Tibial nerve (tissue), 4 donors: ENCODE measurements around the gene KIF21B. TPM values are rescaled to one million over a fixed set of nuclear protein-coding genes. Genes with fewer than 3 reads are reported as not detected.

Experiments used
- DNase-seq, 2 donors: peaks; one replicate each; pipeline ENCODE4 v3.0.0-alpha.2; 2019; ENCODE audit warnings: low spot score in 2 of 2
- H3K27ac ChIP-seq, 4 donors: fragments of 200-600 bp; sonication (generic) in 3 of 4; one replicate each; pipeline ENCODE4 v1.5.1; 2017 to 2019; ENCODE audit warnings: mild to moderate bottlenecking in 1 of 4
- H3K27me3 ChIP-seq, 2 donors: fragments of 200-600 bp; sonication (generic) in 1 of 2; one replicate each; pipeline versions ENCODE4 v1.5.1 to v1.6.0; 2017 to 2019
- H3K36me3 ChIP-seq, 3 donors: fragments of 200-600 bp; sonication (generic); one replicate each; pipeline ENCODE4 v1.5.1; 2018 to 2019
- H3K4me1 ChIP-seq, 4 donors: fragments of 200-600 bp; sonication (generic) in 3 of 4; one replicate each; pipeline ENCODE4 v1.5.1; 2017 to 2019
- H3K4me3 ChIP-seq, 4 donors: fragments of 200-600 bp; sonication (generic) in 3 of 4; one replicate each; pipeline ENCODE4 v1.5.1; 2017 to 2019; ENCODE audit warnings: mild to moderate bottlenecking in 1 of 4, moderate library complexity in 1 of 4
- H3K9me3 ChIP-seq, 4 donors: fragments of 200-600 bp; sonication (generic) in 3 of 4; one replicate each; pipeline ENCODE4 v1.5.1; 2017 to 2019
- EP300 ChIP-seq, 2 donors: sonication (generic); formaldehyde crosslinking; IDR thresholded peaks; one replicate each; pipeline ENCODE4 v1.6.1; 2017; ENCODE audit warnings: antibody characterized with exemption in 2 of 2, mild to moderate bottlenecking in 1 of 2
- POLR2A ChIP-seq, 2 donors: fragments of 450-650 bp; IDR thresholded peaks; one replicate each; pipeline ENCODE4 v1.6.1; 2017; ENCODE audit warnings: antibody characterized with exemption in 2 of 2, mild to moderate bottlenecking in 2 of 2, moderate library complexity in 2 of 2
- WGBS, 2 donors: methylation state at CpG; one replicate each; pipeline ENCODE4 v1.1.5; 2018; 5-methylcytosine and 5-hydroxymethylcytosine counted together
- total RNA-seq, 4 donors: library from RNA; depleted of rRNA; stranded (reverse); fragments of >200 nt; gene quantifications; one replicate each; pipeline ENCODE4 v1.1.0, GENCODE V29; 2016
- TF ChIP-seq, protein P1 (sequence below), 5 experiments: fragments of 200-600 bp in 3 of 5; fragments of 450-650 bp in 2 of 5; sonication (generic) in 3 of 5; IDR thresholded peaks; one replicate each; pipeline ENCODE4 v1.5.1; 2016 to 2019; ENCODE audit warnings: antibody characterized with exemption in 5 of 5, mild to moderate bottlenecking in 3 of 5, moderate library complexity in 2 of 5

Gene KIF21B
- total RNA-seq, 4 donors from 2014 or later = 0.84 to 3.3 (median 2.6) TPM

DNA sequence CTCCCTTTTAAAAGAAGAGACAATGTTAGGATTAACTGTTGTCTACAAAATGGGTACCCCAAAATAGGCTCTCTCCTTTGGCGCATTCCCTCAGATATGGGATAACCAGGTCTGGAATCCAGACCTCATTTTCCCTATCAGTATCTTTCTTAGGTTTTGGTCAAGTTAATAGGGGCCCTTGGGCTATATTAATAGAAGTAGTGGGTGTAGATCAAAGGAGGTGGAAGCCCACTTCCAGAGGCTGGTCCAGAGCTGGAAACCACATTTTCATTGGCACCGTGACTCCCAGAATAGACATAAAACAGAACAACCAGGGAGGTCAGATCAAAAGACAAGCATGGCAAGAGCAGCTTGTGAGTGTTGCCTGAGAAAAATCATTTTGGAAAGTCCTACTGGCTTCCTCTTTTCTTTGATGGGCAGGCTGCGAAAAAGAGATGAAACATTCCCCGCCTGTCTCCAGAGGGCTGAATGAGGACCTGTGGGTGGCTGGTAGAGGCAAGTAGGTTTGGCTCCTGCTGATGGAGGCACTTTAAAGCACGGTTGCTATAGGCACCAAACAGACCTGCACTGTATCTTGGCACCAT, 25.8 kb upstream of the KIF21B start:
- no peak overlapping the region for H3K27ac ChIP-seq
- no peaks in the 10 kb centered on the region for H3K36me3 ChIP-seq
- TF ChIP-seq POLR2A (IDR thresholded peaks at IDR 0.05) (no peak), EP300 (IDR thresholded peaks at IDR 0.05) (no peak)
- TF ChIP-seq, protein P1, sequence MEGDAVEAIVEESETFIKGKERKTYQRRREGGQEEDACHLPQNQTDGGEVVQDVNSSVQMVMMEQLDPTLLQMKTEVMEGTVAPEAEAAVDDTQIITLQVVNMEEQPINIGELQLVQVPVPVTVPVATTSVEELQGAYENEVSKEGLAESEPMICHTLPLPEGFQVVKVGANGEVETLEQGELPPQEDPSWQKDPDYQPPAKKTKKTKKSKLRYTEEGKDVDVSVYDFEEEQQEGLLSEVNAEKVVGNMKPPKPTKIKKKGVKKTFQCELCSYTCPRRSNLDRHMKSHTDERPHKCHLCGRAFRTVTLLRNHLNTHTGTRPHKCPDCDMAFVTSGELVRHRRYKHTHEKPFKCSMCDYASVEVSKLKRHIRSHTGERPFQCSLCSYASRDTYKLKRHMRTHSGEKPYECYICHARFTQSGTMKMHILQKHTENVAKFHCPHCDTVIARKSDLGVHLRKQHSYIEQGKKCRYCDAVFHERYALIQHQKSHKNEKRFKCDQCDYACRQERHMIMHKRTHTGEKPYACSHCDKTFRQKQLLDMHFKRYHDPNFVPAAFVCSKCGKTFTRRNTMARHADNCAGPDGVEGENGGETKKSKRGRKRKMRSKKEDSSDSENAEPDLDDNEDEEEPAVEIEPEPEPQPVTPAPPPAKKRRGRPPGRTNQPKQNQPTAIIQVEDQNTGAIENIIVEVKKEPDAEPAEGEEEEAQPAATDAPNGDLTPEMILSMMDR (IDR thresholded peaks at IDR 0.05) = no peak
- no peaks in the 10 kb centered on the region for H3K9me3 ChIP-seq
- no peaks in the 10 kb centered on the region for H3K27me3 ChIP-seq
- DNase-seq = no peak
- H3K4me3 ChIP-seq = no peak overlapping the region
- H3K4me1 ChIP-seq = no peaks in the 10 kb centered on the region
- WGBS, 2 donors = 83 to 91% methylated on average over 5 of the region's 5 CpGs

DNA sequence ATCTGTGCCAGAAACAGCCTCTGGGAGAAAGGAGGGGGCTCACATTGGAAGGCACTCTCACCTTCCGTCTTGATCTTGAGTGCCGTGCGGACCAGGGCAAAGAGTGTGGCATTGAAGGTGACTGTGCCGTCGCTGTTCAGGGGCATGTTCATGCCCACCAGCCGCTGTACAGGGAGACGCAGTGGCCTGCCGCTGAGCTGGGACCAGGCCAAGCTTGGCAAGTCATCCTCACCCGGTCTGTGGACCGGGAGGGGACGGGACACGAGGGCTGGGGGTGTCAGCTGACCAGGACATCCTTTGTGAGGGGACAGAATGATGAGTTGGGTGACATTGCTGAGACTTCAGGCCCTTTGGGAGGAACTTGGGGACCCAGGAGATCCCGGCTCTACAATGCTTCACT, 25.0 kb upstream of the KIF21B start:
- no peaks in the 10 kb centered on the region for H3K36me3 ChIP-seq
- H3K4me1 ChIP-seq = no peaks in the 10 kb centered on the region
- no peaks in the 10 kb centered on the region for H3K27me3 ChIP-seq
- H3K27ac ChIP-seq = no peak overlapping the region
- H3K4me3 ChIP-seq = no peak overlapping the region
- TF ChIP-seq POLR2A (IDR thresholded peaks at IDR 0.05) (no peak), EP300 (IDR thresholded peaks at IDR 0.05) (no peak)
- TF ChIP-seq, protein P1 (IDR thresholded peaks at IDR 0.05) = no peak
- 85 to 88% methylated on average over 11 to 13 of the region's 13 CpGs for WGBS, 2 donors
- no peaks in the 10 kb centered on the region for H3K9me3 ChIP-seq
- DNase-seq = no peak

DNA sequence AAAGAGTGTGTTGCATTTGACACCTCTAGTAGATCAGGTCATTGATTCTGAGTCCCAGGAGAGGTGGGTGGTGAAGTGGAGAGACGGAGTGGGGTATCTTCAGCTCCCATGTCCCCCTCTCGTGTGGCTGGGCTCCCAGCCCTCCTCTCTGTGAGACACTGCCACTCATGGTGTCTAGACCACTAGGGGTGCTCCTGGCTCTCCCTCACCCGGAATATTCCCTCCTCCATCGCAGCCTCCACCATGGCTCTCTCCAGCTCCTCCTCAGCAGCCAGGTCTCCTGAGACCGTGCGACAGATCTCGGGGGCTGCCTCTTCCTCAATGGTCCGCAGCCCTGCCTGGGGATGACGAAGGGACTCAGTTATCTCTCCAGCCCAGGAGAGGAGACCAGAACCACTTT, 20.6 kb upstream of the KIF21B start:
- no peak for DNase-seq
- Histone ChIP-seq H3K27me3 (no peaks in the 10 kb centered on the region), H3K36me3 (no peaks in the 10 kb centered on the region), H3K4me3 (no peak overlapping the region), H3K4me1 (no peaks in the 10 kb centered on the region), H3K9me3 (no peaks in the 10 kb centered on the region), H3K27ac (no peak overlapping the region)
- no peak for TF ChIP-seq POLR2A (IDR thresholded peaks at IDR 0.05)
- WGBS, 2 donors = 77 to 85% methylated on average over 9 of the region's 9 CpGs

DNA sequence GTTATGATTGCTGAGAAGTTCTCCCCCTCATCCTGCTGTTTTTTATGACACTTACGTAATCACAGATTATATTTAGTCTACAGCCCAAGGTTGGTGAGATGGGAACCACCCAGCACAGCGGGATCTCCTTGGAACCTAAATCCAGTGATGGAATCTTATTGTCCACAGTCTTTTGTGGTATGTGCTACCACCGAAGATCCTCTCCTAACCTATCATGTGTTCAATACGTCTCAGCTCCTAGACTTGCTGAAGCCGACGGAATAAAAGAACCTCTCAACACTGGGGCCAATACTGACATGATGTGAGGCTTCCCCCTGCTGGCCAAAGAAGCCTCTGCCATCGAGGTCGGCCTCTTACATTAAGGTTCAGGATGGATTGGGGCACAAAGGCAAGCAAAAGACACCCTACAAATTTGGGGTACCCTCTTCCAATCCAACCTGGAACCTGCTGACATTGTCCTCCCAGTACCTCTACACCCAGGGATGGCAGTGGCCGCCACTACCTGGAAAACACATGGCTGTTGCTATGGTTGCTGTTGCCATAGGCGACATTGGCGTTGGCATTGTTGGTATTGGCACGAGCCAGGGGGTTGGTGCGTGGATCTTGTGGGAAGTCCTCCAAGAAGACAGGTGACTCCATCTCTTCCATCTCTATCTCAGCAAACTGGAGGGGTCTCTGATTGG, 19.4 kb upstream of the KIF21B start:
- WGBS, 2 donors = 34 to 36% methylated on average over 13 of the region's 13 CpGs
- peak; percentile 40 to 70 for DNase-seq
- H3K4me1 ChIP-seq = no peaks in the 10 kb centered on the region

DNA sequence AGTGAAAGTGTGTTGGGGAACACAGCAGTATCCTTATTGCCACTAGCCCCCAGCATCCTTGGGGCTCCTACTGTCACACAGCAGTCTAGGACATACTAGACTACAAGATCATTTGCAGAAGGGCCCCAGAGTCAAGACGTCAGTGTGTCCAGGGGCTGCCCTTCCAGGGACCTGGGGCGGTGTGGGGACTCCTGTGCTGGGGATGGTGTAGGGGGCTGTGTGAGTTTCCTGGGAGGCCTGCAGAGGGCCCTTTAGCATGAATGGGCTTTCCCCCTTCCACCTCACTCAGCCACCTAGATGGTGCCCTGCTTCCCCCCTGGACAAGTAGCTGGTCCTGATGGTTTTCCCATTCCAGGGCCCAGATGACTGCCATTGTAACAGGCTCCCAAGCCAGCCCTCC, 17.5 kb upstream of the KIF21B start:
- no peaks in the 10 kb centered on the region for H3K4me1 ChIP-seq
- no peaks in the 10 kb centered on the region for H3K36me3 ChIP-seq
- no peak overlapping the region for H3K4me3 ChIP-seq
- H3K27me3 ChIP-seq = no peaks in the 10 kb centered on the region
- no peak for DNase-seq
- TF ChIP-seq EP300 (IDR thresholded peaks at IDR 0.05) (no peak), POLR2A (IDR thresholded peaks at IDR 0.05) (no peak)
- TF ChIP-seq, protein P1 (IDR thresholded peaks at IDR 0.05) = no peak
- H3K9me3 ChIP-seq = no peaks in the 10 kb centered on the region
- 100% methylated on average over 2 of the region's 2 CpGs for WGBS, 2 donors
- H3K27ac ChIP-seq = no peak overlapping the region

More for the DNA sequence above, 19.4 kb upstream of the KIF21B start:
- Histone ChIP-seq H3K4me3 (no peak overlapping the region), H3K36me3 (no peaks in the 10 kb centered on the region), H3K27me3 (no peaks in the 10 kb centered on the region), H3K27ac (no peak overlapping the region), H3K9me3 (no peaks in the 10 kb centered on the region)
- TF ChIP-seq POLR2A (IDR thresholded peaks at IDR 0.05) (no peak), EP300 (IDR thresholded peaks at IDR 0.05) (no peak)
- TF ChIP-seq, protein P1 (IDR thresholded peaks at IDR 0.05) = peak; percentile 72 to 86 (median 76)
